ENCODE measurements around the gene ZNF407. TPM values are rescaled to one million over a fixed set of nuclear protein-coding genes. Genes with fewer than 3 reads are reported as not detected.

ZNF407 gene
- total RNA-seq, 1 donor from 2014 or later, result 14.2 TPM

GRCh38 chr18:74902147-74902455 lies 304.4 kb downstream of the ZNF407 start:
- H3K4me1 Mint-ChIP-seq (ENCODE audit: unreplicated experiment), result peaks cover 30% of the 10 kb centered on the region
- no peaks in the 10 kb centered on the region for H3K9me3 Mint-ChIP-seq (ENCODE audit: unreplicated experiment)
- TF ChIP-seq CTCF (IDR thresholded peaks at IDR 0.05), result no peak
- H3K4me3 Mint-ChIP-seq (ENCODE audit: unreplicated experiment), result no peak overlapping the region
- no peaks in the 10 kb centered on the region for H3K27me3 Mint-ChIP-seq (ENCODE audit: unreplicated experiment)
- no peak overlapping the region for H3K27ac Mint-ChIP-seq (ENCODE audit: unreplicated experiment)
- DNase-seq (ENCODE audit: extremely low spot score, unreplicated experiment), result no peak
- H3K36me3 Mint-ChIP-seq (ENCODE audit: unreplicated experiment), result no peaks in the 10 kb centered on the region

GRCh38 chr18:74905247-74905646 lies 307.6 kb downstream of the ZNF407 start:
- H3K27me3 Mint-ChIP-seq (ENCODE audit: unreplicated experiment), result no peaks in the 10 kb centered on the region
- H3K27ac Mint-ChIP-seq (ENCODE audit: unreplicated experiment), result no peak overlapping the region
- peaks cover 4% of the 10 kb centered on the region for H3K4me1 Mint-ChIP-seq (ENCODE audit: unreplicated experiment)
- TF ChIP-seq CTCF (IDR thresholded peaks at IDR 0.05), result no peak
- no peak for DNase-seq (ENCODE audit: extremely low spot score, unreplicated experiment)
- no peak overlapping the region for H3K4me3 Mint-ChIP-seq (ENCODE audit: unreplicated experiment)
- H3K36me3 Mint-ChIP-seq (ENCODE audit: unreplicated experiment), result no peaks in the 10 kb centered on the region
- no peaks in the 10 kb centered on the region for H3K9me3 Mint-ChIP-seq (ENCODE audit: unreplicated experiment)

- Mint-ChIP-seq H3K4me1 (ENCODE audit: unreplicated experiment) (peaks cover 4% of the 10 kb centered on the region), H3K9me3 (ENCODE audit: unreplicated experiment) (no peaks in the 10 kb centered on the region), H3K36me3 (ENCODE audit: unreplicated experiment) (no peaks in the 10 kb centered on the region), H3K27me3 (ENCODE audit: unreplicated experiment) (no peaks in the 10 kb centered on the region), H3K4me3 (ENCODE audit: unreplicated experiment) (no peak overlapping the region), H3K27ac (ENCODE audit: unreplicated experiment) (no peak overlapping the region)
- DNase-seq (ENCODE audit: extremely low spot score, unreplicated experiment), result no peak
- TF ChIP-seq CTCF (IDR thresholded peaks at IDR 0.05), result no peak
Measured at GRCh38 chr18:74906184-74906583, 308.5 kb downstream of the ZNF407 start.

- no peaks in the 10 kb centered on the region for H3K27me3 Mint-ChIP-seq (ENCODE audit: unreplicated experiment)
- no peaks in the 10 kb centered on the region for H3K4me1 Mint-ChIP-seq (ENCODE audit: unreplicated experiment)
- no peak for TF ChIP-seq CTCF (IDR thresholded peaks at IDR 0.05)
- no peak overlapping the region for H3K4me3 Mint-ChIP-seq (ENCODE audit: unreplicated experiment)
- no peaks in the 10 kb centered on the region for H3K9me3 Mint-ChIP-seq (ENCODE audit: unreplicated experiment)
- H3K36me3 Mint-ChIP-seq (ENCODE audit: unreplicated experiment), result no peaks in the 10 kb centered on the region
- no peak for DNase-seq (ENCODE audit: extremely low spot score, unreplicated experiment)
- no peak overlapping the region for H3K27ac Mint-ChIP-seq (ENCODE audit: unreplicated experiment)
Measured at GRCh38 chr18:74914052-74914591, 316.5 kb downstream of the ZNF407 start.

- H3K27ac Mint-ChIP-seq (ENCODE audit: unreplicated experiment), result no peak overlapping the region
Measured at GRCh38 chr18:74914648-74915047, 317.0 kb downstream of the ZNF407 start.

More at GRCh38 chr18:74914648-74915047, 317.0 kb downstream of the ZNF407 start:
- DNase-seq (ENCODE audit: extremely low spot score, unreplicated experiment), result no peak
- Mint-ChIP-seq H3K4me3 (ENCODE audit: unreplicated experiment) (no peak overlapping the region), H3K27me3 (ENCODE audit: unreplicated experiment) (no peaks in the 10 kb centered on the region), H3K9me3 (ENCODE audit: unreplicated experiment) (no peaks in the 10 kb centered on the region), H3K36me3 (ENCODE audit: unreplicated experiment) (no peaks in the 10 kb centered on the region), H3K4me1 (ENCODE audit: unreplicated experiment) (no peaks in the 10 kb centered on the region)
- no peak for TF ChIP-seq CTCF (IDR thresholded peaks at IDR 0.05)
